NCI-H2081 treated with DMSO at 0.1 percent for 48 hours (cell line): ENCODE data around the gene AP3M1.
"Not testable (repeated sequence)": the region's sequence is repeated elsewhere in the genome, so short reads cannot be mapped to it uniquely, and the experiment has no call there.

Source experiments
- DNase-seq: peaks from one replicate; lab custom pipeline; 2025; lab: John Stamatoyannopoulos, UW

AP3M1 gene

GRCh38 chr10:74163319-74164068 is 12.9 kb upstream of the AP3M1 start:
- no peak for DNase-seq

- DNase-seq, result no peak
Measured at GRCh38 chr10:74160013-74160412, 9.4 kb upstream of the AP3M1 start.

- no peak for DNase-seq
Measured at GRCh38 chr10:74156919-74157289, 6.3 kb upstream of the AP3M1 start.

GRCh38 chr10:74153676-74154075 is 3.0 kb upstream of the AP3M1 start:
- DNase-seq, result no peak

GRCh38 chr10:74153123-74153522 is 2.5 kb upstream of the AP3M1 start:
- DNase-seq, result no peak

GRCh38 chr10:74151879-74152722 is 1.5 kb upstream of the AP3M1 start:
- no peak for DNase-seq

- peak; percentile 83 for DNase-seq
Measured at GRCh38 chr10:74150990-74151878, 606 bp upstream of the AP3M1 start, which contains the start of gene ADK. ADK (plus strand) TSS chr10:74151221; CDS start chr10:74151279, 58 bp downstream.

GRCh38 chr10:74146980-74147379 is 3.6 kb downstream of the AP3M1 start:
- DNase-seq, result not testable (repeated sequence)

- DNase-seq, result no peak
Measured at GRCh38 chr10:74145133-74145532, 5.5 kb downstream of the AP3M1 start.

- no peak for DNase-seq
Measured at GRCh38 chr10:74140553-74140952, 10.1 kb downstream of the AP3M1 start.

GRCh38 chr10:74139981-74140380 is 10.6 kb downstream of the AP3M1 start:
- DNase-seq, result no peak

GRCh38 chr10:74138596-74138995 is 12.0 kb downstream of the AP3M1 start:
- DNase-seq, result not testable (repeated sequence)

- no peak for DNase-seq
Measured at GRCh38 chr10:74137992-74138391, 12.6 kb downstream of the AP3M1 start.

GRCh38 chr10:74135452-74135851 is 15.2 kb downstream of the AP3M1 start:
- DNase-seq, result no peak

GRCh38 chr10:74133923-74134820 is 16.5 kb downstream of the AP3M1 start:
- DNase-seq, result peak; percentile 50

- no peak for DNase-seq
Measured at GRCh38 chr10:74123081-74123480, 27.5 kb downstream of the AP3M1 start.

GRCh38 chr10:74122060-74122459 is 28.6 kb downstream of the AP3M1 start:
- no peak for DNase-seq

GRCh38 chr10:74121368-74121767 is 29.3 kb downstream of the AP3M1 start:
- no peak for DNase-seq

GRCh38 chr10:74120911-74121310 is 29.7 kb downstream of the AP3M1 start:
- DNase-seq, result no peak

- DNase-seq, result no peak
Measured at GRCh38 chr10:74118804-74119203, 31.8 kb downstream of the AP3M1 start.

- no peak for DNase-seq
Measured at GRCh38 chr10:74117738-74118137, 32.9 kb downstream of the AP3M1 start.
